Activated CD8-positive, alpha-beta memory T cell treated with anti-CD3 and anti-CD28 coated beads for 48 hours (primary cell): ENCODE data around the gene SLC39A5.

ENCODE experiments used
- DNase-seq, 3 experiments: peaks; one replicate each; pipeline ENCODE4 v3.0.0-alpha.2; 2020; ENCODE audit warnings: low read depth in 2 of 3, low spot score in 2 of 3

SLC39A5 gene

DNA sequence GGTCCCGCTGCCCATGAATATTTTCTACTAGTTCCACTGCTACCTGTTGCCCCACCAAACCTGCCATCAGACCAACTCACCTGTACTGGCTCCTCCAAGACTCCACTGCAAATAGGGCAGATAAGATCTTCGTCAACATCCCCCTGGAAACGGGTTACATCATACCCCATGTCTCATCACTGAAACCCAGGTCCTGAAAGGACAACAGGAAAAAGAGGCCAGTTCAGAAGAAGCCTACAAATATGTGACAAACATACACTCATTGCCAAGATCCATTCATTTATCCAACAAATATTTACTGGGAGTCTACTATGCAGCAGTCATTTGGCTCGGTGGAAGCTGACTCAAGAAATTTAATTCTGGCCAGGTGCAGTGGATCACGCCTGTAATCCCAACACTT lies 16.0 kb upstream of the SLC39A5 start:
- DNase-seq = no peak

DNA sequence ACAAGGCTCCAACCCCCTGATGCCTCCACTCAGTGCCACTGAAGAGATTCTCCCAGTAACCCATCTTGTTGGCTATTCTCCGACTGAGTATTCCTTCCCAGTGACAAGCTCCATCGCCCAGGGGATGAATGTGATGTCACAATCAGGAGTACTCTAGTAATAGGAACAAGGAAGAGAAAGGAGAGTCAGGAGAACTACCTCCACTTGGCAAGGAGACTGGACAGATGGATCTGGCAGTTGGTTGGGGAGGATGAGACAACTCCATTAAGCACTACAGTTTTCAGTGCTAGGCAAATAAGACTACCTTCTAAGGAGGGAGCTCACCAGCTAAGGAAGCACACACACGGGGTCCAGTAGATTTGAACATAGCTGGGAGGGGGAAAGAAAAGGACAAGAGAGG lies 13.4 kb upstream of the SLC39A5 start:
- no peak for DNase-seq

DNA sequence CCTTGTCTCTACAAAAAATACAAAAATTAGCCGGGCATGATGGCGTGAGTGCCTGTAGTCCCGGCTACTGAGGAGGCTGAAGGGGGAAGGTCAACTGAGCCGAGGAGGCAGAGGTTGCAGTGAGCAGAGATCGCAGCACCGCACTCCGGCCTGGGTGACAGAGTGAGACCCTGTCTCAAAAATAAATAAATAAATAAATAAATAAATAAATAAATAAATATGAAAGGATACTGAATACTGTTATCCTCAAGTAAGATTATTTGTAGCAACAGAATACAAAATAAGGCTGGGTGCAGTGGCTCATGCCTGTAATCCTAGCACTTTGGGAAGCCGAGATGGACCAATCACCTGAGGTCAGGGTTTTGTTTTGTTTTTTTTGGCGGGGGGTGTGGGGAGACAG lies 10.0 kb upstream of the SLC39A5 start:
- no peak for DNase-seq

GRCh38 chr12:56220611-56221231 lies 9.1 kb upstream of the SLC39A5 start:
- DNase-seq = no peak

DNA sequence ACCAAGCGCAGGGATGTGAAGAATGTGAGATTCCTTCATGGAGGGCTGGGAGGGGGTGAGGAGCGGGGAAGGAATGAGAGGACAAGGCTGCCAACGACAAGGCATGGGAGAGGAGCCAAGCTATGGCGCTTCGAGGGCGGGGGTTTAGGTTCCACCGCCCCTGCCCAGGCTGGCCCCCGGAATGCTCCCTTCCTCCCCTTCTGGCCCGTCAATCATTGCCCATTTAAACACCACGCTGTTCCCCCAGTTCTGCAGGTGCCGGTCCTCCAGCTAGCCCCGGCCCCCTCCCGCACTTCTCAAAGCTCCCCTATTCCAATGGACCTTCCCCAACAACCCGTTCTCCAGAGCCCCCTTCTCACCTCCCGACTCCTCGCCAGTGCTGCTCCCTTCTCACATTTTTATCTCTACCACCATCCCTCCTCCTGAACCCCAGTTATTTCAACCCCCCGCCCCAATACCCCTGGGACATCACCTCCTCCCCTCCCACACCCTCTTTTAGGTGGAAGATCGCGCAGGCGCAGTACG lies 8.6 kb upstream of the SLC39A5 start:
- no peak for DNase-seq

DNA sequence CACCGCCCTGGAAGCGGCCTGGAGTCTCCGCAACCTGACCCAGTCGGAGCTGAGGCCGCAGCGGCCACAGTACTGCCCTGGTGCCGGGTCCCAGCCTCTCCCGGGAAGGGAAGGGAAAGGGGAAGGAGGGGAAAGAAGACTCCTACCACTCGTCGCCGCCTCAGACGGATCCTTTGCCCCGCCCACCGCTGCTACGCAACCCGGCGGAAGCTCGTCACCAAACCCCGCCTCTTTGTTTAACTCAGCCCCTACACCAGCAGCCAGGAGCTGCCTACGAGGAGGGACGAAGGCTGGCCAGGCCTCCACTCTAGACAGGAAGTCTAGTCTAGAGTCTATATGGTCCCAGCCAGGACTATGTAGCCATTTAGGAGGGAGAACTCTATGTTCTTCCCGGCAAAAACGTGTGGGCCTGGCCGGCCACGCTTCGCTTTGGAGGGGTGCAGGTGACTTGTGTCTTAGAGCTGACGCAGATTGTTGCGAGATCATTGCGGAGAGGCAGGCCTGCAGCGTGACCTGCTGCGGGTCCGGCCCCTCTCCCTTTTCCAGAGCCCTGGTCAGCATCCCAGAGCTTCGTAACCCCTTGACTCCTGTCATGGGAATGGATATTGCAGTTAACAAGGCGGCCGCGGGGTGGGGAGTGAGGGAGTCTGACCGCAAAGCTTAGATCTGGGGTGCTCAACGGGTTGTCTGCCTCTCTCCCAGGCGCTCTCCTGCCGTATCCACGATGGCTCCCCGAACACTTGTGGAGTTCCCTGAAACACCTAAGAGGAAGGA lies 7.9 kb upstream of the SLC39A5 start, which contains the start of gene RNF41:
RNF41 (minus strand) TSS at position 166 of the 774 bp plus-strand sequence. CDS start 7,875 bp downstream, outside the sequence.
- DNase-seq = peak; percentile 76 to 84 (median 84)

GRCh38 chr12:56222531-56222895 lies 7.3 kb upstream of the SLC39A5 start:
- no peak for DNase-seq

GRCh38 chr12:56223571-56224101 lies 6.2 kb upstream of the SLC39A5 start:
- DNase-seq = no peak

GRCh38 chr12:56224102-56224701 lies 5.6 kb upstream of the SLC39A5 start, which contains the start of gene NABP2:
NABP2 (plus strand) TSS chr12:56224342; CDS start chr12:56224857, 515 bp downstream.
- peak; percentile 84 to 95 (median 90) for DNase-seq

DNA sequence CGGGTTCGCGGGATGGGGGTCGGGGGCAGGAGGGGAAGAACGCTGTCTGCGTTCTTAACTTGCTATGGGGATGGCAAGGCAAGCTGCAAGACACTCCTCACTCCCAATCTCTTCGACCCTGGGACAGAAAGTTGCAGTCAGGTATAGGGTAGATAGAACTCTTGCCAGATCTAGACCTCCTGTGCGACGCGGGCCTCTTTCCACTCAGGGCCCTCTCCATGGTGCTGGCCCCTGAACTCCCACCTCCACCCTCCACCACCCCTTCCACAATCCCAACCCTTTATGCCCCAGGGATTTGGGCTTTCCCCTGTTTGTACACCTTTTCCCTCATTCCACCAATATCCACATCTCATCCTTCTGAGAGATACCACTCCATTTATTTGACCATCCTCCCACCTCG lies 4.9 kb upstream of the SLC39A5 start:
- no peak for DNase-seq

DNA sequence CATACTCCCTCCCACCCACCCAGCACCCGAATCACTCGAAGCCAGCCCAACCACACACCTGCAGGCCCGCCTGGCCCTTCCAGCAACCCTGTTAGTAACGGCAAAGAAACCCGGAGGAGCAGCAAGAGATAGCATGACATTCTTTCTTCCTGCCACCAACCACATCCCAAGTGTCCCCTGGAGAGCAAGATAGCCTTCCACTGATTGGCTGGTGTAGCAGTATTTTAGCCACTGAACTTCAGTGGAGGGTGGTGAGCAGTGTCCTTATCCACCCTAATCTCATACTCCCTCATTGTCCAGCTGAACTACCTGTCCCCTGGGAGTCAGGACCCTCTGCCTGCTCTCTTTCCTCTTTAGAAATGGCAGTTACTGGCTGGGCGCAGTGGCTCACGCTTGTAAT lies 769 bp upstream of the SLC39A5 start:
- DNase-seq = no peak

GRCh38 chr12:56230432-56231183 lies 757 bp downstream of the SLC39A5 start:
- no peak for DNase-seq

GRCh38 chr12:56231184-56231582 lies 1.3 kb downstream of the SLC39A5 start:
- DNase-seq = no peak

DNA sequence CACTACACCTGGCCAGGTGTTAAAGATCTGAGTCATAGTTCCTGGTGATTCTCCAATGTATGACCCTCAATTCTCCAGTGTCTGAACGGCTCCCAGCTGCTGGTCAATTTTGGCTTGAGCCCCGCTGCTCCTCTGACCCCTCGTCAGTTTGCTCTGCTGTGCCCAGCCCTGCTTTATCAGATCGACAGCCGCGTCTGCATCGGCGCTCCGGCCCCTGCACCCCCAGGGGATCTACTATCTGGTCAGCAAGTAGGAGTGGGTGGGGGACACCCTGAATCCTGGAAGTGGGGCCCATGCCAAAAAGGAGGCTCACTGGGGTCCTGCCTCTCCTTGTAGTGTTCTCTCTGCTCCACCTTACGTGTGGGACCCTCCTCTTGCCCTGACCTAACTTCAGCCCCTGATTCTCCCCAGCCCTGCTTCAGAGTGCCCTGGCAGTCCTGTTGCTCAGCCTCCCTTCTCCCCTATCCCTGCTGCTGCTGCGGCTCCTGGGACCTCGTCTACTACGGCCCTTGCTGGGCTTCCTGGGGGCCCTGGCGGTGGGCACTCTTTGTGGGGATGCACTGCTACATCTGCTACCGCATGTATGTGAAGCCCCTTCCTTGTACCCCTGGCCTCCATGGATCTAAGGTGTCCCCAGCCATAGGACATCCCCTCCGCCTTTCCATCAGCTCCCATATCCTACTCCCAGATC lies 5.0 kb downstream of the SLC39A5 start:
- DNase-seq = no peak

DNA sequence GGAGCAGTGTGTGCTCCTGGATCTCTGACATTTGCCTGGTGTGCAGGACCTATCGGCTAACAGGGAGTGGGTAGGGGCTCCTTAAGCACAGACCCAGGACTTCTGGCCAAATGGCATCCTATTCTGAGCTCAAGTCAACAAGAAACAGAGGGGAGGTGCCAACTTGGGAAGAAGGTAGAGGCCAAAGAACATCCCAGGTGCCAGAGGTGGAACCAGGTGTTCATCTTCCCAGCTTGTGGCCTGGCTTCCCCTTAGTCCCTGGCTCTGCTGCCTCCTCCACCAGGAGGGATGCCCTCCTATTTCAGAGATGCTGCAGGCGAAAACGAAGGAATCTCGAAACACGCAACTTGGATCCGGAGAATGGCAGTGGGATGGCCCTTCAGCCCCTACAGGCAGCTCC lies 6.2 kb downstream of the SLC39A5 start:
- no peak for DNase-seq

DNA sequence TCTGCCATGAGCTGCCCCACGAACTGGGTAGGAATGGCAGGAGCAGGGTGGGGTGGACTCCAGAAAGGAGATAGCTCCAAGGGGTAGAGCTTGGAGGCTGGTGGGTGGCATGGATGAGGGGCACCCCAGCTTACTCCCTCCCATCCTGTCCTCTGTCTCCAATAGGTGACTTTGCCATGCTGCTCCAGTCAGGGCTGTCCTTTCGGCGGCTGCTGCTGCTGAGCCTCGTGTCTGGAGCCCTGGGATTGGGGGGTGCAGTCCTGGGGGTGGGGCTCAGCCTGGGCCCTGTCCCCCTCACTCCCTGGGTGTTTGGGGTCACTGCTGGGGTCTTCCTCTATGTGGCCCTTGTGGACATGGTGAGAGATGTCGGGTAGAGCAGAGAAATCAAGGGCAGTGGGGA lies 7.1 kb downstream of the SLC39A5 start:
- no peak for DNase-seq

DNA sequence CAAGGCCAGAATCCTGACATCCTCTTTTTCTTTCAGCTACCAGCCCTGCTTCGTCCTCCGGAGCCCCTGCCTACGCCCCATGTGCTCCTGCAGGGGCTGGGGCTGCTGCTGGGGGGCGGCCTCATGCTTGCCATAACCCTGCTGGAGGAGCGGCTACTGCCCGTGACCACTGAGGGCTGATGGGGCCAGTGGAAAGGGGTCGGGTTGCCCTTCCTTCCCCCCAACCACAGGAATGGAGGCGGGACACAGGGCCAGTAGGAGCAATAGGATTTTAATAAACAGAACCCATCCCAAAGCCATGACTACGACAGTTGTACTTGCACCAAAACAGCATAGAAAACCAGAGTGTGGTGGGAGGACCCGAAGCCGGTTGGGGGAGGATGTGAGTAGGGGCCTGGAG lies 7.7 kb downstream of the SLC39A5 start:
- DNase-seq = no peak

DNA sequence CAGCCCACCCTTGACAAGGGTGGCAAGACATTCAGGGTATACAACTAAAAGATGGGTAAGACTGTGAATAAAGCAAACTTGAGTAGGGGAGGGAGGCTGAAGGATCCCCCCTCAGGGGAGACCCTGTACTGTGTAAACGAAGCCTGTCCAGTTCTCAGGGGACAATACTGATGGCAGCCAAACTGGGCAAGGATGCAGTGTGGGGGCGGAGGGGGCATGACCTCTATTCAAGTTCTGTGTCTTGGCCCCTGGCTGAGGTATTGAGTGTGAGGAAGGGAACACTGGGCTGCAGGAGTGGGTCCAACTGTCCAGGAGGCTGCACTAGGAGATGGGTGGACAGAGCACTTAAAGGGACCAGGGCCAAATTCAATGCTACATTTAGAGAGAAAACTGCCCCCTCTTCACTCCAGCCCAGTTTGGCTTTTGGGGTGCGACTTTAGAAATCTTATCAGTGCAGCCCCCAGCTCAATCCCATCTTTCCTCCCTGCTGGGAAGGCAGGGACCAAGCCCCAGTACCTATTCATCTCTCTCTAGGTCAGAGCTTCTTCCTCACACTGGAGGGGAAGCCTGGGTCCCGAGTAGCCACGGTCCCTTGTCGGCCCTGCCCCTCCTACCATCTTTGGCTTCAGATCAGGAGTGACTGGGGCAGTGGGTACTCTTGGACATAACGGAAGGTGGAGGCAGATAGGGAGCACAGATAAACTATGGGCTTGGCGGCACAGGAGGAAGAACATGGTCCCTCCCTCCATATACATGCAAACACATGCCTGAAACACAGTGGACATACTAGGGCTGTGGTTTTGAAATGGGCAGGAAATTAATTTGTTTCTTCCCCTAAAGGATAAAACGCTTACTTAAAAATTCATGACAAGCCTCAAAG lies 11.8 kb downstream of the SLC39A5 start:
- no peak for DNase-seq

DNA sequence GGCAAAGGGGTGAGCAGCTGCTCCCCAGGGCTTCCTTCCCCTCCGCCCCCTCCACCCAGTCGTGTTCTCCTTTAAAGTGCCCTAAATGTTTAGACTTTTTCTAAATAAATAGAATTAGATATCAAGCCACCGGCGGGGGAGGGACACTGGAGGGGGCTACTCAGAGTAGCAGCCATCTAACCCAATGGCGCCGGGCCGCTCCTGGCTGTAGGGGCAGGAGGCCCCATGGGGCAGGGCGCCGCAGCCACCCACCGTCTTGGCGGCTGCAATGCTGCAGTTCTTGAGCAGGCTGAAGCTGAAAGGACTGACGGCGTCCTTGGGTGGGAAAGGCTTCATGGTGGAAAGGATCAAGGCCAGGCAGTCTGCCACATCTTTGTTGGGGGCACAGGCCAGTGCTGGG lies 13.1 kb downstream of the SLC39A5 start:
- no peak for DNase-seq
